ENCODE results near the gene RGS9. TPM values are rescaled to one million over a fixed set of nuclear protein-coding genes. Genes with fewer than 3 reads are reported as not detected.

Gene RGS9
- total RNA-seq, 1 experiment from 2014 or later, result not detected

DNA sequence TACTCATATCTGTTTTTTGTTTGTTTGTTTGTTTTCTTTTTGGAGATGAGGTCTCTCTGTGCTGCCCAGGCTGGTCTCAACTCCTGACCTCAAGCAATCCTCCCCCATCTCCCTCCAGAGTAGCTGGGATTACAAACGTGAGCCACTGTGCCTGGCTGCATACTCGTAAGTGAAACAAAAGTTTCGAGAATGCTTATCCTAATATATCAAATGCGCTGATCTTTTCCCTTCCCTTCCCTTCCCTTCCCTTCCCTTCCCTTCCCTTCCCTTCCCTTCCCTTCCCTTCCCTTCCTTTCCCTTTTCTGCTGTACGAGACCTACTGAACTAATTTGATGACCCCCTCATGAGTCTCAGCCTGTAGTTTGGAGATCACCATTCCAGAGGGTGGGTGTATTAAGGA lies 122.1 kb downstream of the RGS9 start:
- DNase-seq (ENCODE audit: low spot score), result no peak

DNA sequence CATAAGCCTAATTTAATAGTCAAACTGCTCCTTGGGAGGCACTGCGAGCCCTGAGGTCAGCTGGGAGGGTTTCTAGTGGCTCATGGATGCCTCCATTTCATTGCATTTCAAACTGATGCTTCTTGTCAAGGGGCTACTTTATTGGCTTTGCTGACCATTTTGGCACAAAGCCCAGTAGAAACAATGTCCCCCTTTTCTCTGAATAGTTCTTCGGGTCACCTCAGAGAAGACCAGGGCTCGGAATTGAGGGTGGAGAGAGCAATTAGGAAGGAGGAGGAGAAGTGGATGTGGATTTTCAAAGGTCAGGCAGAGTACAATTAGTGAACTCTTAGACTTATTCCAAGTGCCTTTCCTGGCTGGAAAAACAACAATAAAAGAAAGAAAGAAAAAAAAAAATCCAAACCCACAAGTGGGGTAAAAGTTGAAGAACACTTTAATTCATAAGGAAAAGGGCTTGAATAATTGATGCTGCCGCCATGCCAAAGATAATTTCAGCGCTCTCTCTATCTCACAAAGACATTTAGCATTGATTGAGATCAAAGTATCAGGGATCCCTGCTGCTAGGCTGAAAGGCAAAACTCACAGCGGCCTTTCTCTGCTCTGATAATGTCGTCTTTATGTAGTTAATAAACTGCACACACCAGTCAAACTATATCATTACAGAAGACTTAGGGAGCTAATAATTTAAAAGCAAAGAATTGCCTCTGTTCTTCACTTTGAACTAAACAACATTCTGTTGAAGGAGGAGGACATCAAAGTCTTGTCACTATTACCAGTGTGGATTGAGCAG lies 122.7 kb downstream of the RGS9 start:
- DNase-seq (ENCODE audit: low spot score), result no peak

DNA sequence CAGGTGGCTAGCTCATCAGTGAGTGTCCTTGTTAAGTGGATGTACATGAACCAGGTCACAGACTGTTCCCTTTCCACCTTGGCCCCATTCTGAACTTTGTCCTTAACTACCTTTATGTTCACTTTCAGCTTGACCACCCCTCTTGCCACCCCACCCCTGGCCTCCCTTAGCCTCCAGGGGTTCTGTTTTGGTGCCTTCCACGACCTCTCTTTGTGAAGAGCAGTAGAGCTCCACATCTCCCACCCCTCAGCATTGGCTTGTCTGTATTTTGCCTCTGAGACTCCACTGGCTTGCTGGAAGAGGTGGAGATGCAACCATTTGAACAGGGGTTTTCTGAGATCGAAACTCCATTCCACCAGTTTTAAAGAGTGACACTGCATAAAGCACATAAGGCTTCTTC lies 123.5 kb downstream of the RGS9 start:
- no peak for DNase-seq (ENCODE audit: low spot score)

DNA sequence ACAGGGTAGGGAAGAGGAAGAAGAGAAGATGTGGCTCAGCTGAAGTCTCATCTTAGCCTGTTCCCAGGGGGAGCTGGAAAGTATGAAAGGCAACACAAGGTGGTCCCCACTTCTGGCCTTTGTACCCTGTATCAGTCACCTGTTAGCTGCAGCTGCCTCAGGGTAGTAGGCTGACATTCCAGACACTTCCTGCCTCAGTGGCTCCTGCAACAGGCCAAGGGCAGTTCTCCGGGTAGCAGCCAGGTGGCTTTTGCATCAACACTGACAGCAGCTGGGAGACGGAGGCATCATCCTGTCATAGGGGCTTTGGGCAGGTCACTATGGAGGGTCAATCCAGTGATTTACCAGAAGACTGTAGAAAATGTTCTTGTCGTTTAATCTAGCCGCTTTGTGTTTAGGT lies 124.0 kb downstream of the RGS9 start:
- DNase-seq (ENCODE audit: low spot score), result no peak

DNA sequence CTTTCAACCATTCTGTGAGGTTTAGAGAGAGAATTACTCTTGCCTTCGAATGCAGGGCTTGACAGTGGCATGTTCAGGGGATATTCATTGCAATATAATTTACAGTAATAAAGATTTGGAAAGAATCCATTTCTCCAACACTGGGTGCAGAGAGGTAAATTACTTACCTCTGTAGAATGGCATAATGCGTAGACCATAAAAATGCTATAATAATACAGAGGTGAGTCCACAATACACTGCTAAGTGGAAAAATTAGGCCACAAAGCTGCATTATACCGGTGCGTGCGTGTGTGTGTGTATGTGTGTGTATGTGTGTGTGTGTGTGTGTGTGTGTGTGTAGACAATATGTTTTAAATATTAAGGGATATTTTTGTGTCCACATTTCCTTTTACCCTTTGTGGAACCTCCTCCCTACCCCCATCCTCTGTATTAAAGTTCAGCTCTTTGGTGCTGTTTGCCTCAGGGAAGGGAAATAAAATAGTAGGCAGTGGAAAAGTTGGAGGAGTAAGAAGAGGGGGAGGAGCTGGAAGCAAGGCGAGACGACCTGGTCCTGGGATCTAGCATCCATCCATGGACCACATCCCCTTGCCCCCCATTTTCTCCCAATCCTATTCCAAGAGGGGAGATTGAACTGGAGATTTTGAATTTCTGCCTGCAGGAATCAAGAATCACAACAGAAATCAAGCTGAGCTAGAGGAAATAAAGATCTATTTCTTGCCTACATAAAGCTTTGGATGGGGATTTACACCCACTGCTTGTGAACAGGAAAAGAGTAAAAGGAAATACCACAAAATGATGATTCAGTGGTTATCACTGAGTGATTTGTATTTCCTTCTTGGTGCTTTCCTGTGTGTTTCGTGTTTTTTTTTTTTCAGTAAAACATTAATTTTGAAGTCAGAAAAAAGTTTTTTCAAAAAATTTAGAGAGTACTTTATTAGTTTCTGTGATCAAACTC lies 124.8 kb downstream of the RGS9 start:
- DNase-seq (ENCODE audit: low spot score), result no peak

DNA sequence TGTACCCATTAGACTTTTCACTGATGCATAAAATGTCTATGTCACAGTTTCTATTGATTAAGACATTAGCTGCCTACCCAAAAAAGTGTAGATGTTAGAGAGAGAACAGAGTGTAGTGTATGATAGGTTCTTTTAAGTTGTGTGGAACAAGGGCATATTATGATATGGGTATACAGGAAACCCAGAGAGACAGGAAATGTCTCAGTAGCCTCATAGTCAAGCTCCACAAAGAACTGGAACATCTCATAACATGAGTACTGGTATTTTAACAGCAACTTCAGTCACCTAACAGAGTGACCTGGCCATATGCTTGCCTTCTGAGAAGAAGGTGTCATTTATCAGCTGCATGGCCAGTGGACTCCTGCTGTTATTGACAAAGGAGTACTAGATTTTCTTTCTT lies 128.1 kb downstream of the RGS9 start:
- DNase-seq (ENCODE audit: low spot score), result no peak

DNA sequence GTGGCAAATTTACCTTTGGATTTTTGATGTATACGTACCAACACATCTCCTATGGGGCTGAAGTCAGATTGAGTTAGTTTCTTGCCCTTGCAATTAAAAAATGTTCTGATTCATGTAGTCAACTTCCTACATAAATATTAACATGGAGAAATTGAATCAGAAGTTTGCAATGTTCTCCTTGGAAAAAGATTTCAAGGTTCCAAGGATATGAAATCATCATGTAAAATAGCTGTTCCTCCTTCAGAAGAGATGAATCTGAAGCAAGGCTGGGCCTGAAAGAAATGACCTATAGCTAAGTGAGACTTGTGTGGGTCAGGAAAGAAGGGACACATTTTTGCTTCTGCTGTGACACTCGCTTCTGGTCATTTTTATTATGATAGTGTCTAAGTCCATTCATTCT lies 131.7 kb downstream of the RGS9 start:
- DNase-seq (ENCODE audit: low spot score), result no peak

DNA sequence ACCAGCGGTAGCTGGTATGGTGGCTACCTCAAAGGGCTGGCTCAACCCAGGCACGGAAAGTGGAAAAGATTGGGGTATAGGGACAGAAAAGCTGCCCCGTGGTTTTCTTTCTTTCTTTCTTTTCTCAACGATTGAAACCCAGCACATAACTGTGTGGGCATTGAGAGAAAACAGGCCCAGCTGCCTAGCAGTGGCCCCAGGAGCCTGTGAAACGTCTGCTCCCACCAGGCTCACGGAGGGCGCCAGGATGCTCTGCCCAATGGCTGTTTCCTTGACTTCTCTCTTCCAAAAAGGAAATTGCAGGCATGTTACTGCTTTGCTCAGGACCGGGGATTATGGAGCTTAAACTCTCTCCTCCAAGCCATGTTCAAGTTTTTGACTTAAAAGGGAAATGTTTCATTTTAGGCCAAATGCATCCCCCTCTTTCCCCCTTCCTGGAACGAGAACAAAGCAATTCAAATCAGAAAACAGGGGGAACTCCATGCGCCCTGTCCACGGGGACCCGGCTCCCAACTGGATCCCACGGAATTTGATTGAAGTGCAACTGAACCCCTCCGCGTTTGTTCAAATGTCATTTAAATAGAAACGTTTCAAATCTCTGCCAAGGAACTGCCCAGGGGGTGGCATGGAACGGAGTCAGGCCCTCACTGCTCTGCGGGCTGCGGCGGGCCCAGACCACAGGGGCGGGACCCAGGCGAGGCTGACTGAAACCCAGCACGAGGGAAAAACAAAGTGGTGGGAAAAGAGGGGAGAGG lies 133.5 kb downstream of the RGS9 start:
- no peak for DNase-seq (ENCODE audit: low spot score)

DNA sequence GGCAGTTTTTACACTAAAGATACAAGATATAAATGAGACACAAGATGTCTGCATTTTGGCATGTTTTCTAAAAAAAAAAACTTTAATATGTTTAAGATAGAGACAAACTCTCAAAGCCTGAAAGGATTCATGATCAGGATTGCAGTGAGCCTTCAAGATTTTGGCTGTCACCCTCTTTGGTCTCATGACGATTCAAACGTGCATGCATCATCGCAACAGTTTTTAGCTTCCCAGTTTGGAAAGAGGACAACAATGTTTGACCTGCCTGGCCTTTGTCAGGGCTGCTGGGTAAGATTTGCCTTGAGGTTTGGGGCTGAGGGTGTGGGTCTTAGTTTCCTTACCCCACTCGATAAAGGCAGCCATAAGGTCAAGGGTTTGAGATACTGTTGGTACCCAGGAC lies 134.1 kb downstream of the RGS9 start:
- DNase-seq (ENCODE audit: low spot score), result no peak

Small RNAs within 50 kb of the gene (small RNA-seq; reads per million reads assigned to genes)
- not detected for gene AC060771.1

Other genes with a start within 250 kb of the RGS9 start
- gene LRRC37A3, start 217.9 kb upstream of the RGS9 start, total RNA-seq (2014; rRNA removed; shearing (Covaris generic)), result 0.86 and 5.5 TPM in 2 replicates
- gene GNA13, start 80.6 kb upstream of the RGS9 start, total RNA-seq (2014; rRNA removed; shearing (Covaris generic)), result 12.0 and 12.5 TPM in 2 replicates

All from HT-29 (cell line).